Urinary bladder (tissue), 4 donors: ENCODE measurements around the gene ITGA3. TPM values are rescaled to one million over a fixed set of nuclear protein-coding genes. Genes with fewer than 3 reads are reported as not detected.
"Not testable (repeated sequence)": the region's sequence is repeated elsewhere in the genome, so short reads cannot be mapped to it uniquely, and the experiment has no call there.

ENCODE experiments used
- DNase-seq: peaks from one replicate; pipeline ENCODE4 v3.0.0-alpha.2; 2015; ENCODE audit errors: extremely low spot score
- H3K27ac ChIP-seq: one replicate; pipeline ENCODE4 v1.5.1; 2013; ENCODE audit warnings: low read depth, mild to moderate bottlenecking, moderate library complexity
- H3K36me3 ChIP-seq: one replicate; pipeline ENCODE4 v1.6.1; 2013; ENCODE audit warnings: mild to moderate bottlenecking, moderate library complexity; ENCODE audit not compliant: insufficient read depth
- H3K4me1 ChIP-seq: one replicate; pipeline ENCODE4 v1.6.1; 2013; ENCODE audit warnings: mild to moderate bottlenecking, moderate library complexity; ENCODE audit not compliant: insufficient read depth
- H3K4me3 ChIP-seq: one replicate; pipeline ENCODE4 v1.5.1; 2013; ENCODE audit warnings: low read depth, low read length
- WGBS: extraction: QIAGEN DNeasy Blood & Tissue Kit; methylation state at CpG from one replicate; pipeline ENCODE4 v1.1.7; 2013; 5-methylcytosine and 5-hydroxymethylcytosine counted together
- polyA plus RNA-seq: library from polyadenylated mRNA; stranded (reverse); fragments of 200-250 nt; gene quantifications from one replicate; pipeline ENCODE4 v1.2.3, GENCODE V29; 2013
- total RNA-seq: library from RNA; depleted of rRNA; stranded (reverse); fragments of >200 nt; gene quantifications from one replicate; pipeline ENCODE4 v1.2.3, GENCODE V29; 2014
- donor health status: healthy with polysubstance abuse.
- donor health status: healthy.

The ITGA3 gene
- total and polyA plus RNA-seq, 2 donors = 26.0 to 54.9 TPM

GRCh38 chr17:50027172-50027880 lies 28.6 kb upstream of the ITGA3 start:
- no peak for DNase-seq
- Histone ChIP-seq H3K36me3 (no peaks in the 10 kb centered on the region), H3K27ac (peak overlapping the region; percentile 71)

DNA sequence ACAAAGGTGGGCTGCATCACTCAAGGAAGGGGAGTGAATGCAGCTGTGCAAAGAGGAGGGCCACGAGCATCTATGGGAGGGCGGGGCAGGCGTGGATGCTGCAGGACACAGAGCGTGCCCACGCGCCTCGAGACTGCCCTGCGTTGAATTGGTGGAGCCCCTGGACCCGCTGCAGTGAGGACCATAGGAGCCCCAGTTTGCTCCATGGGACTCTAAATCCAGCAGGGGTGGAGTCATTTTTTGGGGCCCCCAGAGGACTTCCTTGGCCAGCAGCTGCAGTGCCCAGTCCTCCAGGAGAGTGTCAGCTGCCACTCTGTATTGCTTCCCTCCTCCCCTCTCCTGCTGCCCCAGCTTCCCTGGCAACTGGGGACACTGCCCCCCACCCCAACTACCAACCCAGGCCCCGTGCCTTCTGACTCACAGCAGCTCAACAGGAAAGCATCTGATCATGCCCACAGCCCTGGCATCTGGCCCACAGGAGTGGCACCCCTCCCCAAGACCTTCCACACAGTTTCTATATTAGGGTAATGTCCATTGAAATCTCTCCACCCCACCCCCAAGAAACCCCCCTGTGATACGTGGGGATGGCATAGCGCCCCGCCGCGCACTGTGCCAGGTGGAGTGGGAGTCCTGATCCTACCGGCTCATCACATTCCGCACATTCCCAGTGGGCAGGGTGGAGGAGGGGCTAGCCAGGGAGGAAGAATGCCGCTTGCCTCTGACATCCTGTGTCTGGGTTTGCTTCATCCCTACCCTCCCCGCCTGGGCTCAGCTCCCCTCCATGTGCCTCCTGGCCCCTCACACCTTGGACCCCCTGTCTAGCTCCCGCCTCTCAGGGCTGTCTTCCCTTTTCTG lies 27.8 kb upstream of the ITGA3 start:
- DNase-seq = no peak
- WGBS = 57% methylated on average over 20 of the region's 20 CpGs
- H3K4me1 ChIP-seq = no peaks in the 10 kb centered on the region
- no peak overlapping the region for H3K4me3 ChIP-seq
- no peaks in the 10 kb centered on the region for H3K36me3 ChIP-seq
- peak overlapping the region; percentile 4 for H3K27ac ChIP-seq

More at GRCh38 chr17:50027172-50027880, 28.6 kb upstream of the ITGA3 start:
- Histone ChIP-seq H3K4me3 (peak overlapping the region; percentile 20), H3K4me1 (no peaks in the 10 kb centered on the region)
- WGBS = 3% methylated on average over 27 of the region's 27 CpGs

GRCh38 chr17:50028736-50029120 lies 27.2 kb upstream of the ITGA3 start:
- no peak overlapping the region for H3K4me3 ChIP-seq
- H3K27ac ChIP-seq = no peak overlapping the region
- H3K36me3 ChIP-seq = no peaks in the 10 kb centered on the region
- 84% methylated on average over 6 of the region's 6 CpGs for WGBS
- no peak for DNase-seq
- no peaks in the 10 kb centered on the region for H3K4me1 ChIP-seq

GRCh38 chr17:50029185-50029584 lies 26.7 kb upstream of the ITGA3 start:
- no peak overlapping the region for H3K27ac ChIP-seq
- 92% methylated on average over 7 of the region's 7 CpGs for WGBS

GRCh38 chr17:50033316-50033715 lies 22.6 kb upstream of the ITGA3 start:
- Histone ChIP-seq H3K4me1 (no peaks in the 10 kb centered on the region), H3K27ac (no peak overlapping the region), H3K4me3 (no peak overlapping the region), H3K36me3 (no peaks in the 10 kb centered on the region)
- 46% methylated on average over 6 of the region's 6 CpGs for WGBS
- DNase-seq = no peak

More at GRCh38 chr17:50029185-50029584, 26.7 kb upstream of the ITGA3 start:
- no peaks in the 10 kb centered on the region for H3K4me1 ChIP-seq
- no peaks in the 10 kb centered on the region for H3K36me3 ChIP-seq
- no peak for DNase-seq
- no peak overlapping the region for H3K4me3 ChIP-seq

DNA sequence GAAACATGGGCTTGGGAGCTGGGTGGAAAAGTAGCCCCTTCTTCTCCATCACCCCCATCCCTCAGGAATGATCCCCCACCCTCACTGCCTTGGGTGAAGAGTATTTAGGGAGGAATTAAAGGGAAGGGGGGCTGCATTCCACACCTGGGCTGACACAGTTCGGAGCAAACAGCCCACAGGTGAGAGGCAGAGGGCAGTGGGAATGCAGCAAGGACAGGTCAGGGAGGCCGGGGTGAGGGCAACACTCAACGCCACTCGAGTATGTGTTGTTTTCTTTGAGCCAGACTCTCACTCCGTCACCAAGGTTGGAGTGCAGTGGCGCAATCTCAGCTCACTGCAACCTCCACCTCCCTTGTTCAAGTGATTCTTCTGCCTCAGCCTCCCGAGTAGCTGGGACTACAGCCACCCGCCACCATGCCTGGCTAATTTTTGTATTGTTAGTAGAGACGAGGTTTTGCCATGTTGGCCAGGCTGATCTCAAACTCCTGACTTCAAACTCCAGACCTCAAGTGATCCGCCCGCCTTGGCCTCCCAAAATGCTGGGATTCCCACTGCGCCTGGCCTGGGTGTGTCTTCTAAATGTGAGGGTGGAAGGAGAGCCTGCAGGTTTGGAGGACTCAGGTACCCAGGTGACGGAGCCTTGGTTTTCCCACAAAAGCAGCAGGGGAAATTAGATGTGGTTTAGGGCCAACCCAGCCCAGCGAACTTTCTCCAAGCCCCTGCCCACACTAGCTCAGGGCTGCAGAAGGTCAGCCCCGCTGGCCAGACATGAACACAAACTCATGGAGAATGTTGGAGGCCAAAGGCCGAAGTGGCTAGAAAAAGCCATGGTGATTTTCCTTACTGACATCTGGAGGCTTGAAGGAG lies 21.2 kb upstream of the ITGA3 start:
- DNase-seq = no peak
- WGBS = 89% methylated on average over 16 of the region's 16 CpGs
- H3K4me3 ChIP-seq = no peak overlapping the region
- no peaks in the 10 kb centered on the region for H3K36me3 ChIP-seq
- H3K27ac ChIP-seq = no peak overlapping the region
- no peaks in the 10 kb centered on the region for H3K4me1 ChIP-seq

- 79% methylated on average over 5 of the region's 5 CpGs for WGBS
- Histone ChIP-seq H3K36me3 (no peaks in the 10 kb centered on the region), H3K4me3 (no peak overlapping the region), H3K4me1 (no peaks in the 10 kb centered on the region), H3K27ac (no peak overlapping the region)
- DNase-seq = no peak
These were observed 20.5 kb upstream of the ITGA3 start for GRCh38 chr17:50035421-50035879.

DNA sequence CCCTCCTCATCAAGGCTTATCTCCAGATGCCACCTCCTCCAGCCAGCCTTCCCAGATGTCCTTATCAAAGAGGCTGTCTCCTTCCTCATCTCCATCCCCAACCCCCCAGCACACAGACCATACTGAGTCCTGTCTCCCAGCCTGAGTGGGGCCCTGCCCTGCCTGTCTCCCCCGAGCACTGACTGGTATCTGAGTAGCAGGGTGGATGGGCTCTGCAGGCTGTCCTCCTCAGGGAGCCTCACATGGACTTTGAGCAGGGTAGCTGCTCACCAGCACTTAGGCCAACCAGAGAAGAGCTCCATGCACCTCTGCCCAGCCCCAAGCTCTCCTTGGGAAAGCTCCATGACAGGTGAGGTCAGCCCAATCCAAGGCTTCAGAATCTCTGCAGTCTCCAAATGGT lies 20.0 kb upstream of the ITGA3 start:
- Histone ChIP-seq H3K4me1 (no peaks in the 10 kb centered on the region), H3K27ac (no peak overlapping the region), H3K36me3 (no peaks in the 10 kb centered on the region), H3K4me3 (no peak overlapping the region)
- 91% methylated on average over 1 of the region's 1 CpG for WGBS
- DNase-seq = no peak

- H3K4me1 ChIP-seq = no peaks in the 10 kb centered on the region
- H3K27ac ChIP-seq = no peak overlapping the region
- WGBS = 80% methylated on average over 11 of the region's 11 CpGs
- DNase-seq = no peak
- H3K4me3 ChIP-seq = no peak overlapping the region
- no peaks in the 10 kb centered on the region for H3K36me3 ChIP-seq
These were observed 19.3 kb upstream of the ITGA3 start for GRCh38 chr17:50036455-50037261.

GRCh38 chr17:50037321-50038107 lies 18.4 kb upstream of the ITGA3 start:
- WGBS = 33% methylated on average over 14 of the region's 14 CpGs
- Histone ChIP-seq H3K36me3 (no peaks in the 10 kb centered on the region), H3K27ac (peak overlapping the region; percentile 34), H3K4me1 (no peaks in the 10 kb centered on the region), H3K4me3 (no peak overlapping the region)
- DNase-seq = no peak

DNA sequence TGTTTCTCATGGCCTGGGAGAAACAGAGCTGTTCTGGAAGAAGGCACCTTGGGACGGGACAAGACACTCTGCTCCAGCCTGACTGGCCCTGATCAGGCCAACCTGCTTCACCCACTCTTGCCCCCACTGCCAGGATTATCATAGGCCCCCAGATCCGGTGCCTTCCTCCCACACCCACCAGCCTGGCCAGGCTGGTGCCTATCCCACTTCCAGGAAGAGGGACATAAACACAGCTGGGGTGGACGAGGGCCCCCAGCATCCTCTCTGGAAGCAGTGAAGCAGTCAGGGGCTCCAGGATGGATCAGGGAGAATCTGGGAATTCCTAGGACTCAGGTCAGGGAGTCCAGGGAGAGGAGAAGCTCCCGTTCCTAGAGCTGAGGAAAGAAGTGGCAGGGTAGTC lies 16.9 kb upstream of the ITGA3 start:
- 88% methylated on average over 4 of the region's 4 CpGs for WGBS
- DNase-seq = no peak
- no peaks in the 10 kb centered on the region for H3K36me3 ChIP-seq
- H3K27ac ChIP-seq = no peak overlapping the region
- no peak overlapping the region for H3K4me3 ChIP-seq
- H3K4me1 ChIP-seq = no peaks in the 10 kb centered on the region

- not testable (repeated sequence) for H3K4me3 ChIP-seq, DNase-seq, H3K4me1 ChIP-seq, H3K27ac ChIP-seq, H3K36me3 ChIP-seq
- WGBS = 91% methylated on average over 5 of the region's 5 CpGs
These were observed 15.4 kb upstream of the ITGA3 start for GRCh38 chr17:50040496-50040895.
